K562 (cell line): ENCODE data around the gene CDHR2. TPM values are rescaled to one million over a fixed set of nuclear protein-coding genes. Genes with fewer than 3 reads are reported as not detected.

Experiments
- ATAC-seq: fragments of 200-7000 bp; cut with Tn5 transposase; 3 replicates; pipeline ENCODE4 v1.9.1; 2020; ENCODE audit warnings: moderate library complexity
- BruUV-seq: library from RNA; stranded (reverse); fragments of 400-500 nt; replicated peaks from 2 replicates; lab custom pipeline; 2021; lab: Mats Ljungman, UMichigan
- CTCF ChIA-PET: fragments of 300-600 bp; formaldehyde crosslinking; extraction: SDS; loops from one replicate; lab custom pipeline; 2021; ENCODE audit warnings: low intra/inter-chr PET ratio; lab: Yijun Ruan, JAX
- POLR2A ChIA-PET: fragments of 300-600, 350-650 bp; sonication (Branson Sonifier 250); formaldehyde crosslinking; extraction: SDS; loops from one replicate; lab custom pipeline; 2021; ENCODE audit warnings: antibody characterized with exemption, inconsistent platforms; lab: Yijun Ruan, JAX
- DNase-seq, 4 experiments: peaks; one replicate each; pipeline versions ENCODE4 v3.0.0 to v3.0.0-alpha.2; 2011 to 2018; ENCODE audit warnings: low spot score in 3 of 4, mixed read lengths in 3 of 4; ENCODE audit errors: extremely low read depth in 1 of 4
- FAIRE-seq: peaks from 2 replicates; lab custom pipeline; 2011; peaks lifted over from hg19 to GRCh38; lab: Jason Lieb, UNC
- H2AFZ ChIP-seq: 2 replicates; pipeline ENCODE4 v1.6.0; 2011; ENCODE audit warnings: low read depth, low read length, control low read depth, inconsistent platforms
- H3K27ac ChIP-seq: fragments of 200-600 bp; 3 replicates; pipeline ENCODE4 v1.8.0; 2011; ENCODE audit warnings: low read depth, mild to moderate bottlenecking, control low read depth, inconsistent platforms, low read length, moderate library complexity, mixed read lengths; ENCODE audit errors: extremely low read depth
- H3K27me3 ChIP-seq, 2 experiments: fragments of 300-600 bp in 1 of 2; 2 replicates in 1 of 2; 3 replicates in 1 of 2; pipeline versions ENCODE4 v1.6.0 to v1.8.0; 2011; ENCODE audit warnings: inconsistent platforms in 2 of 2, low read length in 2 of 2, mild to moderate bottlenecking in 1 of 2, mixed read lengths in 1 of 2, moderate library complexity in 1 of 2; ENCODE audit not compliant: control insufficient read depth in 2 of 2, insufficient read depth in 2 of 2
- H3K36me3 ChIP-seq: fragments of 300-600 bp; 3 replicates; pipeline ENCODE4 v1.8.0; 2011; ENCODE audit warnings: mild to moderate bottlenecking, low read length, inconsistent platforms; ENCODE audit not compliant: control insufficient read depth, insufficient read depth
- H3K4me1 ChIP-seq, 2 experiments: fragments of 200-600 bp in 1 of 2; replicated peaks in 1 of 2; 2 replicates in 1 of 2; 3 replicates in 1 of 2; pipeline versions ENCODE4 v1.5.1 to v1.8.0; 2011; ENCODE audit warnings: inconsistent platforms in 2 of 2, low read length in 2 of 2, mild to moderate bottlenecking in 1 of 2, mixed read lengths in 1 of 2, moderate library complexity in 1 of 2; ENCODE audit not compliant: control insufficient read depth in 2 of 2, insufficient read depth in 2 of 2
- H3K4me2 ChIP-seq: 2 replicates; pipeline ENCODE4 v1.6.1; 2011; ENCODE audit warnings: low read length, control low read depth, inconsistent platforms, mixed read lengths; ENCODE audit not compliant: insufficient read depth
- H3K4me3 ChIP-seq: fragments of 200-600 bp; sonication (generic), shearing (Covaris generic); 2 replicates; pipeline ENCODE4 v1.5.1; 2016; ENCODE audit warnings: control low read depth, inconsistent platforms
- H3K79me2 ChIP-seq: fragments of 200-600 bp; 3 replicates; pipeline ENCODE4 v1.8.0; 2011; ENCODE audit warnings: low read length, inconsistent platforms; ENCODE audit not compliant: control insufficient read depth, insufficient read depth
- H3K9ac ChIP-seq, 2 experiments: 2 replicates each; pipeline versions ENCODE4 v1.6.0 to v1.6.1; 2011; ENCODE audit warnings: low read depth in 2 of 2, low read length in 2 of 2, control low read depth in 1 of 2, inconsistent platforms in 1 of 2, mild to moderate bottlenecking in 1 of 2, mixed read lengths in 1 of 2; ENCODE audit not compliant: insufficient read depth in 1 of 2
- H3K9me1 ChIP-seq: one replicate; pipeline ENCODE4 v1.6.0; 2011; ENCODE audit warnings: inconsistent platforms, mild to moderate bottlenecking, low read length, moderate library complexity; ENCODE audit not compliant: control insufficient read depth, insufficient read depth
- H3K9me3 ChIP-seq: replicated peaks from 2 replicates; pipeline ENCODE4 v1.5.1; 2011; ENCODE audit warnings: low read depth, low read length, inconsistent platforms; ENCODE audit not compliant: control insufficient read depth, insufficient read depth
- H4K20me1 ChIP-seq: replicated peaks from 2 replicates; pipeline ENCODE4 v1.6.1; 2011; ENCODE audit warnings: low read length, inconsistent platforms, mixed read lengths; ENCODE audit not compliant: control insufficient read depth, insufficient read depth
- CREB1 ChIP-seq, 2 experiments: sonication (generic) in 1 of 2; formaldehyde crosslinking in 1 of 2; IDR thresholded peaks; 2 replicates each; pipeline versions ENCODE4 v1.6.1 to v1.8.0; 2012 to 2022; ENCODE audit warnings: inconsistent platforms in 1 of 2, mild to moderate bottlenecking in 1 of 2, missing genetic modification reagents in 1 of 2, moderate library complexity in 1 of 2
- CXXC5 ChIP-seq: fragments of 250-450 bp; sonication (Bioruptor Pico); IDR thresholded peaks from 2 replicates; pipeline ENCODE4 v1.8.0; 2022; ENCODE audit warnings: inconsistent platforms, mild to moderate bottlenecking, moderate library complexity
- HDAC1 ChIP-seq, 2 experiments: fragments of 450-650 bp; IDR thresholded peaks; 2 replicates each; pipeline ENCODE4 v1.6.1; 2016 to 2017; ENCODE audit warnings: inconsistent platforms in 1 of 2, mild to moderate bottlenecking in 1 of 2, moderate library complexity in 1 of 2
- HDAC6 ChIP-seq: IDR thresholded peaks from 2 replicates; pipeline ENCODE4 v1.6.1; 2012; ENCODE audit warnings: low read depth, mild to moderate bottlenecking, control low read depth, inconsistent platforms, low read length, moderate library complexity
- HNRNPK ChIP-seq: fragments of 200-400 bp; formaldehyde crosslinking; IDR thresholded peaks from one replicate; pipeline ENCODE4 v1.6.1; 2018; ENCODE audit warnings: mild to moderate bottlenecking, low read depth, low read length; ENCODE audit not compliant: poor library complexity, severe bottlenecking
- HSF4 ChIP-seq: fragments of 250-450 bp; sonication (Bioruptor Pico); IDR thresholded peaks from 2 replicates; pipeline ENCODE4 v2.1.2; 2022; ENCODE audit warnings: mild to moderate bottlenecking, moderate library complexity, borderline replicate concordance
- KDM5B ChIP-seq: fragments of 200-600 bp; sonication (generic); IDR thresholded peaks from 2 replicates; pipeline ENCODE4 v1.6.1; 2012; ENCODE audit warnings: low read depth, mild to moderate bottlenecking, moderate library complexity, low read length, control low read depth, inconsistent platforms; ENCODE audit not compliant: insufficient replicate concordance
- RBM15 ChIP-seq: fragments of 200-400 bp; formaldehyde crosslinking; IDR thresholded peaks from 2 replicates; pipeline ENCODE4 v1.6.1; 2018; ENCODE audit warnings: mild to moderate bottlenecking, low read length, moderate library complexity; ENCODE audit not compliant: insufficient read depth
- SNRNP70 ChIP-seq: fragments of 200-400 bp; formaldehyde crosslinking; optimal IDR thresholded peaks from 2 replicates; pipeline ENCODE3; 2017; ENCODE audit warnings: low read depth, low read length
- TGIF2 ChIP-seq: sonication (generic); formaldehyde crosslinking; IDR thresholded peaks from 2 replicates; pipeline ENCODE4 v1.8.1; 2022; ENCODE audit warnings: mild to moderate bottlenecking, missing genetic modification reagents, moderate library complexity
- ZBTB7A ChIP-seq: IDR thresholded peaks from 2 replicates; pipeline ENCODE4 v1.6.1; 2011; ENCODE audit warnings: low read depth, mild to moderate bottlenecking, low read length, moderate library complexity, borderline replicate concordance; ENCODE audit not compliant: control insufficient read depth
- ZNF212 ChIP-seq: fragments of 450-650 bp; formaldehyde crosslinking; IDR thresholded peaks from 2 replicates; pipeline ENCODE4 v1.4.0; 2020; ENCODE audit warnings: mild to moderate bottlenecking
- WGBS: fragments of 100-300 bp; shearing (Covaris generic); methylation state at CpG from one replicate; pipeline ENCODE4 v1.1.6; 2016; ENCODE audit warnings: low coverage, mixed read lengths; ENCODE audit not compliant: insufficient coverage; ENCODE audit errors: missing lambda C conversion rate; 5-methylcytosine and 5-hydroxymethylcytosine counted together
- in situ Hi-C: fragments of 300-500 bp; cut with MboI; formaldehyde crosslinking; loops from 4 replicates; pipeline ENCODE4 v1.15.0; 2018; ENCODE audit warnings: inconsistent platforms, mixed read lengths
- intact Hi-C: fragments of 100-400 bp; cut with micrococcal nuclease; formaldehyde crosslinking; loops from 2 replicates; pipeline ENCODE4 v1.14.2; 2022
- polyA plus RNA-seq, 8 experiments: library from polyadenylated mRNA; depleted of rRNA in 4 of 8; stranded (reverse) in 5 of 8; unstranded in 3 of 8; fragments of >200 nt; fragmentation: Nextera tagmentation in 2 of 8; fragmentation: Illumina TruSeq in 1 of 8; extraction: Ambion mirVana in 2 of 8; extraction: Trizol in 1 of 8; gene quantifications; 2 replicates each; pipeline versions ENCODE4 v1.2.1 to v1.2.3, GENCODE V29; 2011 to 2014; ENCODE audit warnings: inconsistent platforms in 1 of 8, missing spikeins in 1 of 8
- total RNA-seq, 7 experiments: library from RNA; depleted of rRNA in 6 of 7; stranded (reverse); fragments of >200 nt in 6 of 7; fragmentation: Illumina TruSeq in 2 of 7; extraction: Trizol in 2 of 7; gene quantifications; 2 replicates each; pipeline versions ENCODE4 v1.2.1 to v1.2.3, GENCODE V29; 2011 to 2021; ENCODE audit warnings: low replicate concordance in 1 of 7
- TF ChIP-seq, protein P1 (sequence below), 2 experiments: IDR thresholded peaks; 2 replicates each; pipeline ENCODE4 v1.6.1; 2011; ENCODE audit warnings: borderline replicate concordance in 1 of 2, control low read depth in 1 of 2, low read depth in 1 of 2, low read length in 1 of 2, mild to moderate bottlenecking in 1 of 2, mixed read lengths in 1 of 2, moderate library complexity in 1 of 2; ENCODE audit not compliant: insufficient read depth in 1 of 2, insufficient read length in 1 of 2, poor library complexity in 1 of 2, severe bottlenecking in 1 of 2; ENCODE audit errors: extremely low read depth in 1 of 2
- TF ChIP-seq, protein P2 (sequence below): fragments of 450-650 bp; IDR thresholded peaks from 2 replicates; pipeline ENCODE4 v1.6.1; 2016
- TF ChIP-seq, protein P3 (sequence below): fragments of 450-650 bp; IDR thresholded peaks from 2 replicates; pipeline ENCODE4 v1.6.1; 2016; ENCODE audit warnings: missing biosample characterization, missing genetic modification characterization

CDHR2 gene
- total and polyA plus RNA-seq, 9 of the 15 experiments (the other 6 are each of a cell fraction or from before 2014, with no cell fraction given): 0.01 to 0.62 (median 0.09) TPM; not detected in 2

DNA sequence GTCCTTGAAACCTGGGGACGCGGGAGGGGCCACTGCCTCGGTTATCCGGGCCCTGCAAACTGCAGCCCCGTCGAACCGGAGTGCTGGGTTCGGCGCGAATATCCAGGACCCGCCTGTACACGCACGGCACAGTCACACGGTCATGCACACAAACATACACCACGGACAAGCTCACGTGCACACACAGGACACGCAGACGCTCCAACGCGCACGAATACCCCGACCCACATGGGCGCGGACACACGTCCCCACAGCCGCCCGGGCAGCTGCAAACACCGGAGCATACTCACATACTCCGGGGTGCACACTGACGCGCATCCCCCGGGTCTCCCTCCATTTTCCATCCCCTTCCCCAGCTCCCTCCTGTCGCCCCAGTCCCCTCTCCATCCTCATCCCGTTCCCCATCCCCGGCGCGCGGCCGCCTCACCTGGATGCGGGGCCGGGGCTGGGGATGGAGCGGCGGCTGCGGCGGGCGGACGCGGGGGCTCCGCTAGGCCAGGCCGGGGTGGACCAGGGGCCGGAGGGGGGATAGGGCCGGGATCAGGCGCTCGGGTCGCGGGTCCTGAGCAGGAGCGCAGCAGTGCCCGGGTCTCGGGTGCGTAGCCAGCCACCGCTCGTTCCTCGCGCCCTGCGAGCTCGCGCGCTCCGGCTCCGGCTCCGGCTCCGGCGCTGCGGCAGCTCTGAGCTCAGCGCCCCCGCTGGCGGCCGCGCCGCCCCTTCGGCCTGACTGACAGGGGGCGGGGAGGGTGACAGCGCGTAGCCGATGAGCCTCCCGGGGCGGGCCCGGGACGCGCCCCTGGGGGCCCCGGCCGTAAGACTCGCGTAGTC, 80.9 kb downstream of the CDHR2 start, which contains the start of the genes EIF4E1B and SNCB:
Gene EIF4E1B, plus strand, starts transcription at position 823 of the 828 bp plus-strand sequence. CDS start 12,113 bp downstream, outside the sequence.
Gene SNCB, minus strand, starts transcription at position 682 of the 828 bp plus-strand sequence. CDS start 880 bp downstream, outside the sequence.
- 5% methylated on average over 24 of the region's 94 CpGs for WGBS
- Histone ChIP-seq H3K27me3 (peaks cover 49 to 81% of the 10 kb centered on the region in 2 experiments), H3K4me2 (no peak within 1 kb of the TSS), H3K27ac (no peak within 1 kb of the TSS), H3K79me2 (no peaks in the 10 kb centered on the region), H2AFZ (no peak within 1 kb of the TSS), H4K20me1 (peaks cover 13% of the 10 kb centered on the region; the same call in 1 of the 2 replicates), H3K9me1 (no peaks in the 10 kb centered on the region), H3K4me3 (no peak within 1 kb of the TSS), H3K4me1 (peaks cover 0 to 23% of the 10 kb centered on the region in 2 experiments; a peak in 2 of 5 replicates), H3K9ac (peak within 1 kb of the TSS in 1 of 2 experiments; percentile 4; a peak in 2 of 4 replicates), H3K36me3 (no peaks in the 10 kb centered on the region), H3K9me3 (no peaks in the 10 kb centered on the region)
- in situ Hi-C loops: no loop called here
- DNase-seq: peak; percentile 72 to 89 (median 80)
- ChIA-PET POLR2A (interaction anchor here (1.0 kb wide), 1 partner anchor 9 kb away, joined by 4 read pairs; no protein-coding TSS in a partner anchor), CTCF (no interaction called here)
- no peak for FAIRE-seq
- intact Hi-C loops: no loop called here
- ATAC-seq: peak; percentile 96
- BruUV-seq: no TSS peak
- TF ChIP-seq ZNF212: no peak
- no peak for TF ChIP-seq HDAC1 (IDR thresholded peaks at IDR 0.05)
- peak; percentile 55; the same call in 1 of the 2 replicates for TF ChIP-seq ZBTB7A
- TF ChIP-seq, protein P1, sequence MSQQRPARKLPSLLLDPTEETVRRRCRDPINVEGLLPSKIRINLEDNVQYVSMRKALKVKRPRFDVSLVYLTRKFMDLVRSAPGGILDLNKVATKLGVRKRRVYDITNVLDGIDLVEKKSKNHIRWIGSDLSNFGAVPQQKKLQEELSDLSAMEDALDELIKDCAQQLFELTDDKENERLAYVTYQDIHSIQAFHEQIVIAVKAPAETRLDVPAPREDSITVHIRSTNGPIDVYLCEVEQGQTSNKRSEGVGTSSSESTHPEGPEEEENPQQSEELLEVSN (IDR thresholded peaks at IDR 0.05; ENCODE audit: borderline replicate concordance in 1 of 2, extremely low read depth in 1 of 2, insufficient read depth in 1 of 2, insufficient read length in 1 of 2, low read depth in 1 of 2, low read length in 1 of 2, poor library complexity in 1 of 2, severe bottlenecking in 1 of 2): peak in 1 of 2 experiments; percentile 79
- TF ChIP-seq CREB1 (IDR thresholded peaks at IDR 0.05): 0 out of 2 replicates have a peak, but pooled peaks have one; percentile 34
- no peak for TF ChIP-seq CREB1 (CRISPR knock-in tag; IDR thresholded peaks at IDR 0.05)
- TF ChIP-seq HSF4 (CRISPR knock-in tag): no peak
- TF ChIP-seq HNRNPK: peak; percentile 53
- TF ChIP-seq, protein P2, sequence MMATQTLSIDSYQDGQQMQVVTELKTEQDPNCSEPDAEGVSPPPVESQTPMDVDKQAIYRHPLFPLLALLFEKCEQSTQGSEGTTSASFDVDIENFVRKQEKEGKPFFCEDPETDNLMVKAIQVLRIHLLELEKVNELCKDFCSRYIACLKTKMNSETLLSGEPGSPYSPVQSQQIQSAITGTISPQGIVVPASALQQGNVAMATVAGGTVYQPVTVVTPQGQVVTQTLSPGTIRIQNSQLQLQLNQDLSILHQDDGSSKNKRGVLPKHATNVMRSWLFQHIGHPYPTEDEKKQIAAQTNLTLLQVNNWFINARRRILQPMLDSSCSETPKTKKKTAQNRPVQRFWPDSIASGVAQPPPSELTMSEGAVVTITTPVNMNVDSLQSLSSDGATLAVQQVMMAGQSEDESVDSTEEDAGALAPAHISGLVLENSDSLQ: peak; percentile 93
- no peak for TF ChIP-seq TGIF2 (CRISPR knock-in tag)
- TF ChIP-seq RBM15: no peak
- no peak for TF ChIP-seq KDM5B
- TF ChIP-seq CXXC5 (CRISPR knock-in tag): peak; percentile 9; the same call in 1 of the 2 replicates
- TF ChIP-seq, protein P3, sequence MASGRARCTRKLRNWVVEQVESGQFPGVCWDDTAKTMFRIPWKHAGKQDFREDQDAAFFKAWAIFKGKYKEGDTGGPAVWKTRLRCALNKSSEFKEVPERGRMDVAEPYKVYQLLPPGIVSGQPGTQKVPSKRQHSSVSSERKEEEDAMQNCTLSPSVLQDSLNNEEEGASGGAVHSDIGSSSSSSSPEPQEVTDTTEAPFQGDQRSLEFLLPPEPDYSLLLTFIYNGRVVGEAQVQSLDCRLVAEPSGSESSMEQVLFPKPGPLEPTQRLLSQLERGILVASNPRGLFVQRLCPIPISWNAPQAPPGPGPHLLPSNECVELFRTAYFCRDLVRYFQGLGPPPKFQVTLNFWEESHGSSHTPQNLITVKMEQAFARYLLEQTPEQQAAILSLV (tag): no peak
- no peak for TF ChIP-seq SNRNP70
- peak; percentile 20; the same call in 1 of the 2 replicates for TF ChIP-seq HDAC6
